Left ventricle myocardium inferior (tissue), 1 donor: ENCODE results near the gene TRIM8. TPM values are rescaled to one million over a fixed set of nuclear protein-coding genes. Genes with fewer than 3 reads are reported as not detected.

ENCODE experiments used
- DNase-seq: peaks from one replicate; pipeline ENCODE4 v3.0.0-alpha.2; 2020
- H3K27ac ChIP-seq: fragments of 200-600 bp; replicated peaks from 2 replicates; pipeline ENCODE4 v1.8.0; 2021
- H3K27me3 ChIP-seq: fragments of 200-600 bp; 2 replicates; pipeline ENCODE4 v1.8.0; 2021; ENCODE audit warnings: low read depth
- H3K36me3 ChIP-seq: fragments of 200-600 bp; 2 replicates; pipeline ENCODE4 v1.8.0; 2021
- H3K4me1 ChIP-seq: fragments of 200-600 bp; 2 replicates; pipeline ENCODE4 v1.8.0; 2021
- H3K4me3 ChIP-seq: fragments of 200-600 bp; 2 replicates; pipeline ENCODE4 v1.8.0; 2021; ENCODE audit warnings: mild to moderate bottlenecking, moderate library complexity
- H3K9me3 ChIP-seq: fragments of 200-600 bp; replicated peaks from 2 replicates; pipeline ENCODE4 v1.8.0; 2021
- intact Hi-C: fragments of 100-400 bp; cut with micrococcal nuclease; formaldehyde crosslinking; loops from one replicate; pipeline ENCODE4 v1.11.0; 2022
- total RNA-seq: library from RNA; stranded (reverse); fragmentation: NEBNext Ultra II Directional; extraction: Animal tissue kit (Norgen Biotek cat#: 25700); gene quantifications from one replicate; pipeline ENCODE4 v1.2.1, GENCODE V29; 2021
- TF ChIP-seq, protein P1 (sequence below): fragments of 200-600 bp; IDR thresholded peaks from 2 replicates; pipeline ENCODE4 v1.8.0; 2021; ENCODE audit warnings: antibody characterized with exemption, mild to moderate bottlenecking, borderline replicate concordance
- donor health status: DM: no; HTN: yes; CAD: no; lungs with severe emphysema.

The TRIM8 gene
- total RNA-seq, 1 donor from 2014 or later = 95.1 TPM

- TF ChIP-seq, protein P1, sequence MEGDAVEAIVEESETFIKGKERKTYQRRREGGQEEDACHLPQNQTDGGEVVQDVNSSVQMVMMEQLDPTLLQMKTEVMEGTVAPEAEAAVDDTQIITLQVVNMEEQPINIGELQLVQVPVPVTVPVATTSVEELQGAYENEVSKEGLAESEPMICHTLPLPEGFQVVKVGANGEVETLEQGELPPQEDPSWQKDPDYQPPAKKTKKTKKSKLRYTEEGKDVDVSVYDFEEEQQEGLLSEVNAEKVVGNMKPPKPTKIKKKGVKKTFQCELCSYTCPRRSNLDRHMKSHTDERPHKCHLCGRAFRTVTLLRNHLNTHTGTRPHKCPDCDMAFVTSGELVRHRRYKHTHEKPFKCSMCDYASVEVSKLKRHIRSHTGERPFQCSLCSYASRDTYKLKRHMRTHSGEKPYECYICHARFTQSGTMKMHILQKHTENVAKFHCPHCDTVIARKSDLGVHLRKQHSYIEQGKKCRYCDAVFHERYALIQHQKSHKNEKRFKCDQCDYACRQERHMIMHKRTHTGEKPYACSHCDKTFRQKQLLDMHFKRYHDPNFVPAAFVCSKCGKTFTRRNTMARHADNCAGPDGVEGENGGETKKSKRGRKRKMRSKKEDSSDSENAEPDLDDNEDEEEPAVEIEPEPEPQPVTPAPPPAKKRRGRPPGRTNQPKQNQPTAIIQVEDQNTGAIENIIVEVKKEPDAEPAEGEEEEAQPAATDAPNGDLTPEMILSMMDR = no peak
- Histone ChIP-seq H3K4me1 (peaks cover 69% of the 10 kb centered on the region), H3K4me3 (no peak overlapping the region), H3K9me3 (no peaks in the 10 kb centered on the region), H3K36me3 (peaks cover 24% of the 10 kb centered on the region), H3K27me3 (no peaks in the 10 kb centered on the region), H3K27ac (peak overlapping the region; percentile 89)
- intact Hi-C loops = no loop called here
- peak; percentile 27 for DNase-seq
Observed at GRCh38 chr10:102603946-102604345, 40.3 kb upstream of the TRIM8 start.

- Histone ChIP-seq H3K36me3 (peaks cover 19% of the 10 kb centered on the region), H3K4me3 (no peak overlapping the region), H3K9me3 (no peaks in the 10 kb centered on the region), H3K4me1 (peaks cover 64% of the 10 kb centered on the region), H3K27me3 (no peaks in the 10 kb centered on the region), H3K27ac (peak overlapping the region; percentile 89)
- intact Hi-C loops = no loop called here
- TF ChIP-seq, protein P1 = no peak
- no peak for DNase-seq
Observed at GRCh38 chr10:102604439-102604841, 39.8 kb upstream of the TRIM8 start.

DNA sequence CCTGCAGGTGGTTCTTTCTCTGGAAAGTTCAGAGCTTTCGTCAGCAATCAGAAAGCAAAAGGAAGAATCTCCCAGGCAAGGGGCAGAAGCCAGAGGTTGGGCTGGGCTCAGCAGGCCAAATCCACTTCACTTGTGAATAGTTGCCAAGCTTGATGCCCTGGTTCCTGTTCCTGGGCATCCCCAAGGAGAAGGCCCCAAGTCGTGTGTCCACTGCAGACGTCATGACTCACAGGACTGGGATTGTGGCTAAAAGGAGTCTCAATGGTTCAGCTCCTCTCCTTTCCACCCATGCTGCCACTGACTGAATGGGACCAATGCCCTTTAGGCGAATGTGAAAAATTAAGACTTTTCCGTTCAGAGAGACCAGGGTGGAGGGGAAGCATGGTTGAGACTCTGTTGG lies 38.6 kb upstream of the TRIM8 start:
- intact Hi-C loops = no loop called here
- Histone ChIP-seq H3K36me3 (peaks cover 12% of the 10 kb centered on the region), H3K27ac (peak overlapping the region; percentile 89), H3K9me3 (no peaks in the 10 kb centered on the region), H3K4me3 (no peak overlapping the region), H3K27me3 (no peaks in the 10 kb centered on the region), H3K4me1 (peaks cover 56% of the 10 kb centered on the region)
- DNase-seq = no peak
- TF ChIP-seq, protein P1 = no peak

DNA sequence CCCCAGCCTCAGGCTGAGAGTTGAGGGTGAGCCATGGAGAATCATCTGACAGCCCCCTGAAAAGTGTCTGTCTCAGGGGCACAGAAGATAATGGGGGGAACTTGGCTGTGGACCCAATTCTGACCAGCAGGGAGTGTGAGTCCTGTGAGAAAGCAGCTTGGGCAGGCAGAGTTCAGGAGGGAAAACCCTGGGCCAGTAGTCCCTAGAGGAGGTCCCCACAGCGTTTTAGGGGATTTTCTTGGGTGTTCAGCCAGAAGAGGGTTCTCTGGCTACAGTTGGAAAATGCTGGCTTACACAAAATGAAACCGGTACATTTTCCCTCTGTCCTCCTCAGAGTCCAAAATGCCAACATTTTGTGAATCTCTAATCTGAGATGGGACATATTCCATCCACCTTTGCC lies 35.8 kb upstream of the TRIM8 start:
- Histone ChIP-seq H3K36me3 (peaks cover 1% of the 10 kb centered on the region), H3K9me3 (no peaks in the 10 kb centered on the region), H3K4me1 (peaks cover 59% of the 10 kb centered on the region), H3K27ac (no peak overlapping the region), H3K27me3 (no peaks in the 10 kb centered on the region), H3K4me3 (no peak overlapping the region)
- TF ChIP-seq, protein P1 = no peak
- no peak for DNase-seq
- intact Hi-C loops = no loop called here

DNA sequence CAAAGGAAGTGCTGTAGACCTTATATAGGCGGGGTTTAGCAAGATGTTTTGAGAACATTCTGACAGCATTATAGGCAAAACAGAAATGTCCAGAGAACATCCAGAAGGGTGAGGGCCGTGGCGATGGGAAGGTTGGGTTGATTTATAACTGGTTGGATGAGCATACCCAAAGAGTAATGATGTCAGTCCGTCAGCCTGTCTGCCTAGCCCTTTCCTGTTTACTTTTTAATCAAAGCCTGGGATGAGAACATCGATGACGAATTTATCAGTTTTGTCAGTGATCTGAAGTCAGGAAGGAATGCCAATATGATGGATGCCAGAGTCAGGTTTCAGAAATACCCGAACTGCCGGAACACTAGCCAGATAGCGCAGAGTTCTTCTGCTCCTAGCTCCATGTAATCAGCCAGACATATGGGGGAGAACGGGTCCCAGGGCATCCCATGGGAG lies 33.8 kb upstream of the TRIM8 start:
- intact Hi-C loops = no loop called here
- H3K4me1 ChIP-seq = peaks cover 62% of the 10 kb centered on the region

More for the DNA sequence above, 33.8 kb upstream of the TRIM8 start:
- no peaks in the 10 kb centered on the region for H3K9me3 ChIP-seq
- no peaks in the 10 kb centered on the region for H3K27me3 ChIP-seq
- no peak for DNase-seq
- peaks cover 5% of the 10 kb centered on the region for H3K36me3 ChIP-seq
- no peak overlapping the region for H3K4me3 ChIP-seq
- TF ChIP-seq, protein P1 = no peak
- H3K27ac ChIP-seq = peak overlapping the region; percentile 61
